Left cardiac atrium (tissue), 4 donors: ENCODE results near the gene MARCHF3. TPM values are rescaled to one million over a fixed set of nuclear protein-coding genes. Genes with fewer than 3 reads are reported as not detected.
A peak's percentile ranks its signal among the peaks of the same experiment; 100 is the strongest.
"Not testable (repeated sequence)": the region's sequence is repeated elsewhere in the genome, so short reads cannot be mapped to it uniquely, and the experiment has no call there.

Experiments
- ATAC-seq, 2 donors: fragments of 200-7000 bp; cut with Tn5 transposase; one replicate each; pipeline ENCODE4 v1.9.1; 2020; ENCODE audit warnings: mild to moderate bottlenecking in 2 of 2, moderate library complexity in 2 of 2
- DNase-seq: peaks from one replicate; pipeline ENCODE4 v3.0.0-alpha.2; 2020
- intact Hi-C, 2 donors: fragments of 100-400 bp; cut with DNase I; formaldehyde crosslinking; loops; one replicate each; pipeline versions ENCODE4 v1.14.1 to v1.15.1; 2022 to 2023
- total RNA-seq, 2 donors: library from RNA; stranded (reverse); fragmentation: NEBNext Ultra II Directional; extraction: Animal tissue kit (Norgen Biotek cat#: 25700); gene quantifications; one replicate each; pipeline ENCODE4 v1.2.1, GENCODE V29; 2021
- donor health status: DM: no; HTN: yes; CAD: no.
- donor health status: DM: no; HTN: yes; CAD: no; lungs with severe emphysema.
- donor health status: DM: yes; HTN: yes; CAD: no.
- donor health status: Dilated cardiomyopathy.

MARCHF3 gene
- total RNA-seq, 2 donors from 2014 or later, result 17.4 to 23.8 TPM

DNA sequence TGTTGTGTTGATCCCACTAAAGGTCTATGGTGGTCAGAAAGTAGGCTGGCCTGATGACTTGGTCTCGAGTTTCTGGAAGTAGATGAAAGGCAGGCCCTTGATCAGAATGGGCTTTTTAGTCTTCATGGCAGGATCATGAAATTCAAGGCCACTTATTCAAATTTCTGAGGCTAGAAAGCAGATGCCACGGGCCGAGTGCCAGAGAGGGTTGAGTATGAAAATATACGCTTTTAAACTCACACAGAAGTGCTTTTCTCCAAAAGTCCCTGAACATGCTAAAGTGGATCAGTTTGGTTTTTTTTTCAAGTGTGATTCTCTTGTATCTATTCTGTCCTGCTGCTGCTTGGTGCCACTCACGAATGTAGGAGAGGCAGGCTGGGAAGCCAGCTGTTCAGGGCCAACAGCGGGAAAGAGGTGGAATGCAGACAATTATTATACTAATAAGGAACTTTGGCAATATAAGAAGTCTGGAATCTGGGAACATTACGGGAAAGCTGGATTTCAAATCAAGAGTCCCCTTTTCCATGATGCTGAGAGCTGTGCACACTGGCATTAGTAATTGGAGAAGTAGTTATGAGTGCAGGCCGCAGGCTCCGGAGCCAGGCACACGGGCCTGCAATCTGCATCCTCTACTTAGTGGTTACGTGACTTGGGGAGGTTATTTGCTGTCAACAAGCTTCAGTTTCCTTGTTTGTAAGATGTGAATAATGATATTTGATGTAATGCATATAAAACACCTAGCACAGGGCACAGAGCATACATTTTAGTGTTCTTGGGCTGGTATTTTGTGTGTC lies 157.6 kb downstream of the MARCHF3 start:
- intact Hi-C loops, result no loop called here
- ATAC-seq (peak; percentile 33 to 39), DNase-seq (no peak)

DNA sequence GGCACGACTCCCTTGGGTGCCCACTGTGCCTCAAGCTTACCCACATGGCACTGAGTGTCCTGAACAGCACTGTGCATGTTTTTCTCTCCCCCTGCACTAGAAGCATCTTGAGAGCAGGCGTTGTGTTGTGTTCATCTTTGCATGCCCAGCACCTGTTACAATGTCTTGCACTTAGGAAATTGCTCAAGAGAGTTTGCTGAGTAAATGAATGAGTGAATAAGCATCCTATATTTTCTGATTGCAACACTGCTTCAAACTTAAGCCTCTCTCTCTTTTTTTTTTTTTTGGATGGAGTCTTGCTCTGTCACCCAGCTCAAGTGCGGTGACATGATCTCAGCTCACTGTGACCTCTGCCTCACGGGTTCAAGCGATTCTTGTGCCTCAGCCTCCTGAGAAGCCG lies 158.9 kb downstream of the MARCHF3 start:
- intact Hi-C loops, result no loop called here
- ATAC-seq, result no peak

DNA sequence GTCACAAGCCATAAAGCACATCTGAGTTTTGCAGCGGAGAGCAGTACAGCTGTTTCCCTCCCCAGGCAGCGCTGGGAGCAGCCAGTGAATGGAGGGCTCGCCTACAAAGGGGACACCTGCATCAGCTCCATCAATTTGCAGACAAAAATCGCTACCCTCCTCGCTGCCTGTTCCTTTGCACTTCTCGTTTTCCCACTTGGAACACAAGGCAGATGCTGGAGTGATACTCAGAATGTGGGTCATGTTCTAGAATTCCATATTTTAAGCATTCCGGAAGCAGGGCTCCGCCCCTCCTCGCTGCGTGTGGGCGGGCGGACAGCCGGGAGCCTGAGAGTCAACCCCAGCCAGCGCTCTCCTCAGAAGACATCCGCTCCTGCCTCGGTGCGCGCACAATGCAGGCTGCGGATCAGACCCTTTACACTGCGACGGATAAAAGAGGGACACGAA lies 161.3 kb downstream of the MARCHF3 start:
- ATAC-seq (peak; percentile 45 to 74), DNase-seq (peak; percentile 55)
- intact Hi-C loops, result no loop called here

More for the DNA sequence above, 158.9 kb downstream of the MARCHF3 start:
- no peak for DNase-seq

DNA sequence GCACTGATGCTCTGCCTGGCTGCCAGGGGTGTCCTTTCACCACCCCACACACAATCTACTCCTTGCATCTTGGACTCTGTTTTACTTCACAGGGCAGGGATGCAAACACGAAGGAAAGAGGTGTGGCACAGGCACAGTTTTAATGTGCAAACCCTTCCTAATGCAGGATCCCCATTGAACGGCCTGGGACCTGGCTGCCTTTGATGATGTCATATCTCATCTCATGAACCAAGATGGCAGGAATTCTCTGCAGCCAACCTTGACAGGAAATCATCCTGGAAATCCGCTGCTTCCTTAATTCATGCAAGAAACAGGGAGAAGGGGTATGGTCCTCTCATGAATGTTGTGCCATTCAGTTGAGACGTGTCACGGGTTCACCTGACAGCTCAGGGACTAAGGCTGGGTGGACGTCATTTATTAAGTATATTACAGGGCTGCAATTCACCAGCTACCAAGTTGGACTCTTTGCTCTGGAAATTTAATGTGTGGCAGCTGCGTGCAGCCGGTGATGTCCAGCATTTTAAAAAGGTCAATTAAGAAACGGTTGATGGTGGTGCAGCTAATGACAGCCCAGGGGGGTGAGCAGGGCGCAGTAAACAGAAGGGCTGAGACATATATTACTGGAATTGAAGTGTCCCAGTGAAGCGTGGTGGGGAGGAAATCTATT lies 161.9 kb downstream of the MARCHF3 start:
- DNase-seq (no peak), ATAC-seq (no peak)
- intact Hi-C loops, result no loop called here

DNA sequence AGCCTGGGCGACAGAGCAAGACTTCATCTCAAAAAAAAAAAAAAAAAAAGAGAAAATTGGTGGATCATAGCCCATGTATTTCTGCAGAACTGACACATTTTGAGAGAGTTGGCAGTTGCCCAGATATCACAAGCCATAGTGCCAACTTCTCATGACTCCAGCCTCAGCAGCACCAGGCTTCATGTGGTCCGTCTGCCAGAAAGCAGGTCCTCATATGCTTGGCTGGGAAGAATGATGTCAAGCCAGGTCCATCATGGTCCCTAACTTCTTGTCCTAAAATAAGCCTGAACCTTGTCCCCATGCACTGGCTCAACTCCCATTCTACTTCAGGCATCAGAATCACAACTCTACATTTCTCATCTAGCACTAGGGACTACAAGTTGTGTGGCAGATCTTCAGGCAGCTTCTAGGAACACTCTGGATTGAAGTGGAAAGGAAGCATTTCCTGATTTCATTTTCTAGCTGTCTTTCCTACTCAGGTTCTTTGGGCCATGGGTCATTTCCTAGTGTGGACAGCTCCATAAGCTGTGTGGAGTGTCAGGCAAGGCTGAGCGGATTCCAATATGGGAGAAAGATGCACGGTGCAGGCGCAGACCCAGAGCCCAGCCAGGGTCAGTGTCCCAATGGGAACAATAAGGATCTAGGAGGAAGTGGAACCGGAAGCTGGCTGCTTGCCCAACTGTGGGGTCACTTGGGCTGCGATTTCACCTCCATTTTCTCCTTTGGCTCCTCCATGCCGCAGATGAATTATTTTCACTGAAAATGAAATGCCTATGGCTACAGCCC lies 163.3 kb downstream of the MARCHF3 start:
- DNase-seq (no peak), ATAC-seq (peak; percentile 17 to 80)
- intact Hi-C loops, result no loop called here

DNA sequence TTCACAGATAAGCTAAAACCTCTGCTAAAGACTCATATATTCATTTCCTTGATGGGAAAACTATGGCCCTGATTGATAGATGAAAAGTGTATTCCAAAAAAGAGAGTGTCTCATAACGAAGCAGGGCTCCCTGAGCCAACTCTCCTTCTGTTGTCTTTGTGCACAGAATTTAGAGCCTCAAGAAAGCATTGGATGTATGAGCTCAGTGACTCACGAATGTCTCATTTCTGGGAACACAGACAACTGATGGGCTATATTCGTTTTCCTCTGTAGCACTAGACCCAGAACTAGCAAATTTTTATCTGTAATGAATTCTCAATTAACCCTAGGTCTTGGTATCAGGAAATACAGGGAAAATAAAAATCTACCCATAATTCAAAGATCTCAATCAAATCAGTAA lies 165.1 kb downstream of the MARCHF3 start:
- ATAC-seq (peak in 1 of 2 donors; percentile 79), DNase-seq (no peak)
- intact Hi-C loops, result no loop called here

DNA sequence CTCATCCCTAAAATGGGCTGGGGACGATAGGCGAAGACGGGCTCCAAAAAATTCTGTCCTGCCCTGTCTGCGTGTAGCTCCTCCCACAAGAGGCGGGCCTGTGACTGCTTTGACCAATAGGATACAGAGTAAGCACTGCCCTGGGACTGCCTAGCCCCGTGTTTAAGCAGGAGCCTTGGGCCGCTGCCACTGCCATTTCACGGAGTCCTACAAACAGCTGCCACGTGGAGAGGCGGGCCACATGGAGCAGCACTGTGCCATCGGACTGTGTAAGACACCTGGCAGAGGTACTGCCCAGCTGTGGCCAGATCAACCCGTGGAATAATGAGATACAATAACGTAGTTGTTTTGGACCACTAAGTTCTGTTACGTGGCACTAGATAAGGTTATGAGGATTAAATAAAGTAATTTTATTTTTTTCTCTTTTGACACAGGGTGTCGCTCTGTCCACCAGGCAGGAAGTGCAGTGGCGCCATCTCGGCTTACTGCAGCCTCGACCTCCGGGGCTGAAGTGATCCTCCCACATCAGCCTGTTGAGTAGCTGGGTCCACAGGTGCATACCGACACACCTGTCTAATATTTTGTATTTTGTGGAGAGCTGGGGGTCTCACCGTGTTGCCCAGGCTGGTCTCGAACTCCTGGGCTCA lies 166.2 kb downstream of the MARCHF3 start:
- ATAC-seq, result no peak

DNA sequence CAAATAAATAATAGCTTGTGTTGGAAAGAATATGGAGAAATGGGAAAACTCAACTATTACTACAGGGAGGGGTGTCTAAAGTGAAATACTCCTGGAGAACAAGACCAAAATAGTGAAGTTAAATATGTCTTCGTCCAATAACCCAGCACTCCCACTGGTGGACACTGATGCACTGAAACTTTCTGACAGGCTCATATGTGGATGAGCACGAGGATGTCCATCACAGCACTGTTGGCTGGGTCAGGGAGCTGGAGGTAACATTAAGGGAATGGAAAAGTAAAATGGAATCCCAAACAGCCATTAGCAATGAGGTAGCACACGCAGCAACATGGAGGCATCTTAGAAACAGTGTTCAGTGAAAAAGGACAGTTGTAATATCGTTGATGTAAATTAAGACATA lies 167.0 kb downstream of the MARCHF3 start:
- DNase-seq, result no peak
- intact Hi-C loops, result no loop called here
- no peak for ATAC-seq

More for the DNA sequence above, 166.2 kb downstream of the MARCHF3 start:
- intact Hi-C loops, result no loop called here
- DNase-seq, result no peak

DNA sequence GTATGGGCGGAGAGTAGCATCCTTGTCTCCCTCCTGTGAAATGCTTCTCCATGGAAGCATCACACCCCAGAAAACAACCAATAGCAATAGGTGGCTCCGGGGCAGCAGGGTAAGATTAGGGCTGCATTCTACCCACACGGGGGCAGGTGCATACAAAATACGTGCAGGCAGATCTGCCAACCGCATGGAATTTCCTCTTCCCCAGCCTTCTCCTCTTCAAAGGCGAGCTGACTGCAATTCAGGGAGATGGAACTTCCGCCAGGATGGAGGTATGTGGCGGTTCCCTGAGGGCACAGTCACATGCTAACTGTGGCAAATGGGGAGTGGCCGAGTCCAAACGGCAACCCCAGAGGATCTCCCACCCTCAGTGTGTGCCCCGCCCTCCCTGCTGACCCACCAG lies 171.9 kb downstream of the MARCHF3 start:
- ATAC-seq (no peak), DNase-seq (no peak)

DNA sequence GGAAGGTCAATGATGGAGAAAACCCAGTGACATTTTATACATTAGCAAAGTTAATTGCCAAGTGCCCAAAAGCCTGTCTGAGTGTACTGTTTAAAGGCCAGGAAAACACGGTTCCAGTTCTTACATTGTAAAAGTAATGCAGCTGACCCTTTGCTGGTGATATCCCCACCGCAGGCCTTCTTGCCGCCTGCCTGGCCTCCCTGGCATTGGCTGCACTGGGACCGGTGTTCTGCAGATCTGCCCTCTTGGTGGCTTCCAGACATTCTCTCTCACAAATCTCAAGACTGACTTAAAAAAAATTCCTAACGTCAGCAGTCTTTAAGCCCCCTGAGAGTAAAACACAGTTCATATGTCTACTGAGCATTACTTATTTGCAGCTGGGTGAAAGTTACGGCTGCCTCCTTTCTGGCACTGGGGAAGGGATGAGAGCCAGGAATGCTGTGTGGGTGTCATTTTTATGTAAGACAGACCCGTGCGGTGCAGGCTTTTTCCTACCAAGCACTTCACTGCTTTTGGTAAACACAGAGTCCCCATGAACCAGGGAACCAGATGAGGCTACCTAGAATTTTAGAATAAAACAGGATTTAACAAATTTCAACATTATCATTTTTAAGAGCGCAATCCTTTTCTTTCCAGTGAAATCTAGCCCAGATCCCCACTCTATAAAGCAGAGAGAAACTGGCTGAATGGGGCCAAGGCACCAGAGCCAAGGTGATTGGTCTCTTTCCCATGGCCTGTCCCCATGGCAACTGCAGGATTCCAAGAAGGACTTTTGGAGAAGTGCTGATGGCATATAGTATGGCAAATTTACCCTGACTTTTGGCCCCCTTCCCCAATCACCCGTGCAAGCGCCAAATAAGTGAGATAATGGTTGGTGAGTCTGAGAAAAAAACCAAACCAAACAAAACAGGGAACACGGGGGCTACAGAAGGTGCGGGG lies 172.6 kb downstream of the MARCHF3 start:
- intact Hi-C loops, result no loop called here
- ATAC-seq (peak; percentile 80 to 90), DNase-seq (no peak)

More for the DNA sequence above, 171.9 kb downstream of the MARCHF3 start:
- intact Hi-C loops, result no loop called here

DNA sequence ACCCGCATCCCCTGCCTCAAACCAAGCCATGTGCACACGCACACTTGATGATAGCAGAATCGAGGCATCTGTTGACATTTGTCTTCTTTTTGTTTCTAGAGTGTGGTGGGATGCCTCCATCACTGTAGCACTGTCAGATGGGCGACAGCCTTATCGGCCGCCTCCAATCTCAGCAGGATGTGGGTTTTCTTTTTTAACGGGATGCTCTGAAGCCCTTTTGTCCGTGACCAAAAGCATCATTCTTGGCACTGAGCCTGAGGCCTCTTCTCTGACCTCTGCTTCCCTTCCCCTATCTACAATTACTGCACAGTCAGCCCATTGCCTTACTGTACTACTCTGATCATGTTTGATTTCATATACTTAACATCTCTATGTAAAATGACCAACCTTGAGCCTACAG lies 175.1 kb downstream of the MARCHF3 start:
- intact Hi-C loops, result no loop called here
- no peak for ATAC-seq
- no peak for DNase-seq

DNA sequence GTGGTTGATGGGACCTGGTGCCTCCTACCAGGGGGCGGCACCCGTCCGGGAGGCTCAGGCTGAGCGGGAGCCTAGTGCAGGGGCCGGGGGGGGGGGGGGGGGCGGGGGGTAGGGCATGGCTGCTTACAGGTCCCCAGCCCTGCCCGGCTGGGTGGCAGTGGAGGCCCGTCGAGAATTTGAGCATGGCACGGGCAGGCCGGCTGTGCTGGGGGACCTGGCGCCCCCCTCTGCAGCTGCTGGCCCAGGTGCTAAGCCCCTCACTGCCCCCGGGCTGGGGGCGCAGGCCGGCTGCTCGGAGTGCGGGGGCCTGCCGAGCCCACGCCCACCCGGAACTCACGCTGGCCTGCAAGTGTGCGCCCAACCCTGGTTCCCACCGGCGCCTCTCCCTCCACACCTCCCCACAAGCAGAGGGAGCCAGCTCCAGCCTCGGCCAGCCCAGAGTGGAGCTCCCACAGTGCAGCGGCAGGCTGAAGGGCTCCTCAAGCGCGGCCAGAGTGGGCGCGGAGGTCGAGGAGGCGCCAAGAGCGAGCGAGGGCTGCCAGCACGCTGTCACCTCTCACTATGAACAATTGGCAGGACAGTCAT lies 175.7 kb downstream of the MARCHF3 start:
- DNase-seq (no peak), ATAC-seq (no peak)
- intact Hi-C loops, result no loop called here

DNA sequence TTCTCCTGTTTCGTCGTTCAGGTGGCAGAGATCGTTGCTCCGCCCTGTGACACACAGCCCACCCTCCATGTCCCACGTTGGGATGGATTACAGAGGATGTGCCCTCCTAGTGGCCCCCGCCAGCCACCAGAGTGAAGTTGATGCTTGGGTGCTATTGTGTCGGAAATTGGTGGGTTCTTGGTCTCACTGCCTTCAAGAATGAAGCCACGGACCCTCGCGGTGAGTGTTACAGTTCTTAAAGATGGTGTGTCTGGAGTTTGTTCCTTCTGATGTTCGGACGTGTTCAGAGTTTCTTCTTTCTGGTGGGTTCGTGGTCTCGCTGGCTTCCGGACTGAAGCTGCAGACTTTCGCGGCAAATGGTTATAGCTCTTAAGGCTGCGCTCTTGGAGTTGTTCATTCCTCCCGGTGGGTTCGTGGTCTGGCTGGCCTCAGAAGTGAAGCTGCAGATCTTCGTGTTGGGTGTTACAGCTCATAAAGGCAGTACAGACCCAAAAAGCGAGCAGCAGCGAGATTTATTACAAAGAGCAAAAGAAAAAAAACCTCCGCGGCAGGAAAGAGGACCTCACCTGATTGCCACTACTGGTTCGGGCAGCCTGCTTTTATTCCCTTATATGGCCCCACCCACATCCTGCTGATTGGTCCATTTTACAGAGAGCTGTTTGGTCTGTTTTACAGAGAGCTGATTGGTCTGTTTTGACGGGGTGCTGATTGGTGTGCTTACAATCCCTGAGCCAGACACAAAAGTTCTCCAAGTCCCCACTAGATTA lies 176.6 kb downstream of the MARCHF3 start:
- intact Hi-C loops, ATAC-seq, DNase-seq: not testable (repeated sequence)

DNA sequence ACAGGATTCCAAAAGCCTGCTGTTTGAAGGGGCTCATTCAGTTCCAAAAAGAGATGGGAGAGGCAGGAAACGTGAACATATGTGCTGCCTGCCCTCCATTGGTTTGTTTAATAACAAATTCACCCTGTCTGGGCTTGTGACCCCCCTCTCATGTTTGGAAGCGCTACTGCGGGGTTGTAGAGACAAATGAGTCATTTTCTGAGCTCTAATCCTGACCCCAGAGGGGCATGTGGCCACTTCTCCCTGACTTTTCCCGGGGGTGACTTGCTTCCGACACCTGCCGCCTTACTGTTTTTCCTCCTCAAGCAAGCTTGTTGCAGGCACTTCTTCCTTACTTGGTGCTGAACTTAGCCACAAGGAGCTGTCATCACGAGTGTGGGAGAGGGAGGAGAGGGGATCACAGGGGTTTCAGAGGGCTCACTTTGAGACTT lies 177.5 kb downstream of the MARCHF3 start:
- no peak for DNase-seq
- intact Hi-C loops, result no loop called here
- no peak for ATAC-seq

DNA sequence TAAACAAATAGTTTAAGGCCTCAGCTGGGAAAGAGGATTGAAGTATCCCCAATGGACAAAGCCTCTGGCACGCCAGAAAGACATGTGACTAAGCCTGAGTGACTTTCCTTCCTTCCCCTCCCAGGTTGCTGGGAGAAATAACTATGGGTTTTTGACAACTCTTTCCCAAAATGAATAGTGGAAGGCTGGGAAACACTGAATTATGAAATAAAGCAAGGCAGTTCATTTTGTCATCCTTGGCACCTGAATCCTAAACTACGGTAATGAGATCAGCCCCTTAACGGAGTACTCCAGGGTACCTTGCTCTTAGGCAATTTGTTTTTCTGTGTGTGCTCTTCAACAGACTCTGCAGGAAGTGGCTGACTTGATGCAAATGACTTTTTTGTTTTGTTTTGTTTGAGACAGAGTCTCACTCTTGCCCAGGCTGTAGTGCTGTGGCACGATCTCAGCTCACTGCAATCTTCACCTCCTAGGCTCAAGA lies 178.2 kb downstream of the MARCHF3 start:
- no peak for DNase-seq
- intact Hi-C loops, result no loop called here
- peak; percentile 29 to 49 for ATAC-seq

DNA sequence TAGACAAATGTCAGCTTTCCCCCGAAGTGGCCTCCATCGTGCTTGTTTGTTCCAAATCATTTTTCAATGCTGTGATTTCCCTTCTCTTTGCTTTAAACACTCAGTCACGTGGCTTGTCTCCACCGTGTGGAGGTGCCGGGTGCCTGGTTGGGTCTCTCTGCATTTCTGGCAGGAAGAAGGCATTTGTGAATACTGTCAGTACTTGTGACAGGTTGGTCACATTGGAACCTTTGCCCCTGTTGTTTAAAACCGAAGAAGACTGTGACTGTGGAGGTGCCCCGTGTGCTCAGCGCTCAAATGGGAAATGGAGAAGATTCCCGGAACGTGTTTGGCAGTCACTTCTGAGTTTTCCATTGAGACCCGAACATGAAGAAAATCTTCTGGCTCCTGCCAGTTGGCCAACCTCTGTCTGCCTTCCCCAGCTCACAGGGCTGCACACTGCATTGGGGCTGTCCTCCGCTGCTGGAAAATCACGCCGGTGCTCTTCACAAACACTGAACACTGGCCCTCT lies 178.8 kb downstream of the MARCHF3 start:
- intact Hi-C loops, result no loop called here
- DNase-seq (peak; percentile 51), ATAC-seq (peak; percentile 17 to 42)
